ENCODE data around the gene ZNF467.

GRCh38 chr7:149735181-149735602 is 38.2 kb downstream of the ZNF467 start:
- no peak for TF ChIP-seq CTCF (IDR thresholded peaks at IDR 0.05)
- TF ChIP-seq POLR2A (IDR thresholded peaks at IDR 0.05): no peak

Measured in esophagus squamous epithelium (tissue), 4 donors.